DMS79 (cell line): Measurements from ENCODE around the gene PEX5L.

Experiments
- DNase-seq: peaks from one replicate; lab custom pipeline; 2025; lab: John Stamatoyannopoulos, UW

PEX5L gene

GRCh38 chr3:179896507-179896906, 140.2 kb downstream of the PEX5L start:
- no peak for DNase-seq

- no peak for DNase-seq
Observed at GRCh38 chr3:179895330-179895729, 141.4 kb downstream of the PEX5L start.

GRCh38 chr3:179887295-179887943, 149.3 kb downstream of the PEX5L start:
- DNase-seq: no peak

GRCh38 chr3:179885950-179886349, 150.8 kb downstream of the PEX5L start:
- no peak for DNase-seq

GRCh38 chr3:179884136-179884535, 152.6 kb downstream of the PEX5L start:
- no peak for DNase-seq

- DNase-seq: no peak
Observed at GRCh38 chr3:179882292-179882691, 154.4 kb downstream of the PEX5L start.

- DNase-seq: no peak
Observed at GRCh38 chr3:179881791-179882190, 154.9 kb downstream of the PEX5L start.

- DNase-seq: no peak
Observed at GRCh38 chr3:179880868-179881267, 155.9 kb downstream of the PEX5L start.

- DNase-seq: no peak
Observed at GRCh38 chr3:179876440-179876839, 160.3 kb downstream of the PEX5L start.

- DNase-seq: no peak
Observed at GRCh38 chr3:179872842-179873241, 163.9 kb downstream of the PEX5L start.

GRCh38 chr3:179871782-179872181, 165.0 kb downstream of the PEX5L start:
- DNase-seq: no peak

- no peak for DNase-seq
Observed at GRCh38 chr3:179868715-179869114, 168.0 kb downstream of the PEX5L start.

GRCh38 chr3:179867961-179868360, 168.8 kb downstream of the PEX5L start:
- DNase-seq: no peak

- no peak for DNase-seq
Observed at GRCh38 chr3:179865861-179866505, 170.8 kb downstream of the PEX5L start.

- no peak for DNase-seq
Observed at GRCh38 chr3:179861953-179862352, 174.8 kb downstream of the PEX5L start.

- no peak for DNase-seq
Observed at GRCh38 chr3:179861292-179861691, 175.4 kb downstream of the PEX5L start.

GRCh38 chr3:179860275-179861107, 176.2 kb downstream of the PEX5L start:
- DNase-seq: no peak

- DNase-seq: no peak
Observed at GRCh38 chr3:179853176-179853575, 183.6 kb downstream of the PEX5L start.

- DNase-seq: no peak
Observed at GRCh38 chr3:179852142-179852905, 184.4 kb downstream of the PEX5L start.

GRCh38 chr3:179848711-179849110, 188.0 kb downstream of the PEX5L start:
- no peak for DNase-seq

GRCh38 chr3:179842061-179842460, 194.7 kb downstream of the PEX5L start:
- DNase-seq: no peak

- DNase-seq: no peak
Observed at GRCh38 chr3:179840985-179841384, 195.8 kb downstream of the PEX5L start.
